Measurements from ENCODE around the gene UNC13D.
"Not testable (repeated sequence)": the region's sequence is repeated elsewhere in the genome, so short reads cannot be mapped to it uniquely, and the experiment has no call there.

UNC13D gene

DNA sequence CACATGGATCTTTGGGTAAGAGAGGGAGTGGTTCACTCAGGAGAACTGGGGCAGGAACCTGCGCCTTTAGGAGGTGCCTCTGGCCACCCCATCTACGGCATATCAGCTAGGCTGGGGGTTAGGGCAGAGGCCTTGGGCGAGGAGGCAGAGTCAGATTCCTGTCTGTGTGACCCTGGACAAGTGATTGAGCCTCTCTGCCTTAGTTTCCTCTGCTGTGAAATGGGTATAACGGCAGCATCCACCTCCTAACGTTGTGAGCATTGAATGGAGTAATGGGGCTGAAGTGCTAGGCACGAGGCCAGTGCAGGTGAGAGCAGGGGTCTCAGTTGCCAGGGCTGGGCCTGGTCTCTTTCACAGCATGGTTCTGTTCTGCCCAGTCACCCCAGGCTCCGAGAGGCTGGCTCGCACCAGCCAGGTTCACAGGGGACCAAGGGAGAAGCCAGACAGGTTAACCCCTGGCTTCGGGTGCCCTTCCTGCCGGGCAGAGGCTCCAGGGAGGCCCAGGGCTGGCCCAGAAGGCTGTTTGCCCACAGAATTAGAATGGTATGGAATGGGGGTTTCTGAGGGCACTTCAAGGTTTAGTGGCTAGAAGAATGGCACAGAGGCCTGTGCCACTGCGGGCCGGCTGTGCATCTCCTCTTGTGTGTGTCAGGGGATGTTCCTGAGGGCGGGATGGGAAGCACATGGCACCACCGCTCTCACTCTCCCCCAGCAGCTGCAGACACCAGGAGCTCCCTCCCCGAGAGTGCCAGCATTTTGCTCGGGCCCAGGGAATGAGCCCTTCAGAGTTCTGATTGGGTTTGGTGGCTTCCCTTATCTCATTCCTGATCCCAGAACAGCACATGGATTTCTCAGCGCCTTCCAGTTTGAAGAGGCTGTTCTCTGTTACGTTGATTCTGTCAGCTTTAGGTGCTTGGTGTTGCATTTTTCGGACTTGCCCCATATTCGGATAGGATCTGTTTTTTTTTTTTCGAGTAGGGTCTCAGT lies 23.8 kb downstream of the UNC13D start:
- no peak for DNase-seq (ENCODE audit: low spot score)

DNA sequence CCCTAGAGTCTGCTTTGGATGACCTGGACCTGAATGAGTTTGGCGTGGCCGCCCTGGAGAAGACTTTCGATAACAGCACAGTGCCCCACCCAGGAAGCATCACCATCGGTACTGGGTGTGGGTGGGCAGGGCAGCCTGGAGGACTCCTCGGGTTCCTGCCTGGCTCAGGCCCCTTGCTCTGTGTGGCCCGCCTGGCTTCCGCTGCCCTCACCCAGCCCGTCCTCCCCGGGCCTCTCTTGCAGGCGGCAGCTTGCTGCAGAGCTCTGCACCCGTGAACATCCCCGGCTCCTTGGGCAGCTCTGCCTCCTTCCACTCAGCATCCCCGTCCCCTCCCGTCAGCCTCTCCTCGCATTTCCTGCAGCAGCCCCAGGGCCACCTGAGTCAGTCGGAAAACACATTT lies 24.5 kb downstream of the UNC13D start:
- no peak for DNase-seq (ENCODE audit: low spot score)

DNA sequence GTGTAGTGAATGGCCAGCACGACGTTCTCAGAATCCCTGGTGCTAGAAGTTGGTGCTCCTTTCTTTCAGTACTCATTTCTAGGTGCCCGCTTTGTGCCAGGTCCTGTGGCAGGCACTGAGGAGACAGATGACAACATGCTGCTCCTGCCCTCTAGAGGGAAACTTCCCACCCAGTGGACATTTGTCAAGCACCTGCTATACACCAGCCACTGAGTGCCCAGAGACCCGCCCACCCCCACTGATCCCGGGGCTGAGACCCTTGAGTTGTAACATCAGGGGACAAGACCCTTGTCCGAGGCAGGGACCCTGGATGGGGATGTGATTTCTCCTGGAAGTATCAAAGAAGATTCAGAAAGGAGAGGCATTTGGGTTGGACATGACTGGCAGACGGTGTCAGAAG lies 25.1 kb downstream of the UNC13D start:
- no peak for DNase-seq (ENCODE audit: low spot score)

DNA sequence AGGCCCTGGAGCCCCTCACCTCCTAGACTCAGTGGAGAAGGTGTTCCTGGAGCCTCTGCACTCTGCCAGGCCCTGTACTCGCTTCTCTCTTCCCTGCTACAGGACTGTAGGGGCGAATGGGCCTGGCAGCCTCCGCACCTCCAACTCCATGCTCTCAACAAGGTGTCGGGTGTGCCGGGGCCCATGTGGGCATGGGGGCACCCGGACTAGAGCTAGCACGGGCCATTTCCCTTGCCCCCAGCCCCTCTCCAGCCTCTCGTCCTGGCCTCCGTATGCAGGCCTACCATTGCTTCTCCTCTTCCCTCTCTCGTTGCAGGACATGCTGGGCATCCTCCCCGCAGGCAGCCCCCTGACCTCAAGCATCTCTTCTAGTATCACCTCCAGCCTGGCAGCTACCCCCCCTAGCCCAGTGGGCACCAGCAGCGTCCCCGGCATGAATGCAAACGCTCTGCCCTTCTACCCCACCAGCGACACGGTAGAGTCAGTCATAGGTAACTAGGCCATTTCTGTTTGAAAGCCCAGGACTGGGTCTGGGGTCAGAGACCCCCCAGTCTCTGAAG lies 25.8 kb downstream of the UNC13D start:
- no peak for DNase-seq (ENCODE audit: low spot score)

DNA sequence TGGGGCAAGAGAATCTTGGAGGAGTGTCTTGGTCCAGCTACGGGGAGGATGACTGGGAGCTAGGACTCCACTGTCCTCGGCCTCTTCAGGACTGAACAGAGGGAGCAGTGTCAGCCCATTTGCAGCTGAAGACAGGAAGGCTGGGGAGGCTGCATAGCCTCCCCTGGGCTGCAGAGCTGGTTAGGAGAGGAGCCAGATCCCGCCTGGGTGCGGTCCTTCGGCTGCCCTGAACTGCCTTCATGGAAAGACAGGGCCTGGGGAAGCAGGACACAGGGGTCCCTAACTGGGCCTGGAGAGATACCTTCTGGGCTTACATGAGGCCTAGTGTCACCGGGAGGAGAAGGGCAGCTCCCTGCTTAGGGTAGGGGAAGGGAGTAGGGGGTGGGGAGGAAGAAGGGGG lies 26.6 kb downstream of the UNC13D start:
- DNase-seq (ENCODE audit: low spot score), result no peak

DNA sequence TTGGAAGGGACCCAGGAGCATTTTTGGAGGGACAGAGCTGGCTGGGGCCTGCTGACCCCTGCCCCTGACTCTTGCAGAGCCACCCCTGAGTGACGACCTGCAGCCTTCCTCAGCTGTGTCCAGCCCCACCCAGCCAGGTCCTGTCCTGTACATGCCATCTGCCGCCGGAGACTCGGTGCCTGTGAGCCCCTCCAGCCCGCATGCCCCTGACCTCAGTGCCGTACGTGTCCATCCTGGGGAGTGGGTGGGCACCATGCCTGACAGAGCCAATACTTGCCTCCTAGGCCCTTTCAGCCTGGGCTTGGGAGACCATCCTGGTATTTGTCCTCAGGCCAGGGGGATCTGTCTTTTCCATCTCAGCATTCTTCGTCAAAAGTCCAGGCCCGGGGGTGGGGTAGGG lies 27.5 kb downstream of the UNC13D start:
- no peak for DNase-seq (ENCODE audit: low spot score)

DNA sequence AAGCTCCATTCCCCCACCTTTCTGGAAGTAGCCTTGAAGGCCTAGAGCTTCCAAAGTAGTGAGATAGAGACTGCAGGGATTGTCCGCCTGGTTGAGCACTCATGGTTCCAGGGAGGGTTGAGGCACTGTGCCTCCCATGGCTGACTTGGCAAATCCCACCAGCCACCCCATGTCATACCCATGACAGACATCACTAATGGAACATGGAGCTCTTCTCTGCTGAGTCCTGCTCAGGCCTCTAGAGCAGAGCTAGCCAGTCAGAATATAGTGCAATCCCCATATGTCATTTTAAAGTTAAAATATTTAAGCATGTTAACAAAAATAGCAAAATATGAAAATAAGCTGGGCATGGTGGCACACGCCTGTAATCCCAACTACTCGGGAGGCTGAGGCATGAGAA lies 28.8 kb downstream of the UNC13D start:
- no peak for DNase-seq (ENCODE audit: low spot score)

DNA sequence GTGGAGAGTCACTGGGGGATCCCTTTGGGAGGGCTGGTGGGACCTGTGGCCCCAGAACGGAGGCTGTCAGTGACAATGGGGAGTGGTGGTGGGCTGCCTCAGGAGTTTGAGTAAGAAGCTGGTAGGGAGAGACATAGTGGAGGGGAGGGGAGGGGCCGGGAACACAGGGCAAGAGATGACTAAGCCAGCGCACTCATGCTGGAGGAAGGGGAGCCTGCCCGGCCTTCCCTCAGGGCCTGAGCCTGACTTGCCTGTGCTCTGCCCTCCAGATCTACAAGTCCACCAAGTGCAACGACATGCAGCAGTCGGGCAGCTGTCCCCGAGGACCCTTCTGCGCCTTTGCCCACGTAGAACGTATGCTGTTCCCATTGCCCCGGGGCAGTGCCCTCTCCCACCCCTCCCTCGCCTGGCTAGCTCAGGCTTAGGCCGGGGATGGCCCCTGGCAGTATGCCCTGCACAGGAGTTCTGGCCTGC lies 29.3 kb downstream of the UNC13D start:
- DNase-seq (ENCODE audit: low spot score), result no peak

DNA sequence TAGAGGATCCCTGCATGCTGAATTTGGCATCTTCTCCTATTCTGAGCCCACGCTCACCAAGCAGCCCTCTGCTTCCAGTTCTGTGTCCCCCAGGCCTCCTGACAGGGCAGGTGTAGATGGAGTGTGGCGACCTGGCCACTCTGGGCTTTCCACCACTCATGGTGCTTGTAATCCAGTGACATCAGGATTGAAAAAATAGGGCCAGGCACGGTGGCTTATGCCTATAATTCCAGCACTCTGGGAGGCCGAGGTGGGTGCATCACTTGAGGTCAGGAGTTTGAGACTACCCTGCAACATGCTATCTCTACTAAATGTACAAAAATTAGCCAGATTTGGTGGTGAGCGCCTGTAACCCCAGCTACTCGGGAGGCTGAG lies 30.2 kb downstream of the UNC13D start:
- no peak for DNase-seq (ENCODE audit: low spot score)

DNA sequence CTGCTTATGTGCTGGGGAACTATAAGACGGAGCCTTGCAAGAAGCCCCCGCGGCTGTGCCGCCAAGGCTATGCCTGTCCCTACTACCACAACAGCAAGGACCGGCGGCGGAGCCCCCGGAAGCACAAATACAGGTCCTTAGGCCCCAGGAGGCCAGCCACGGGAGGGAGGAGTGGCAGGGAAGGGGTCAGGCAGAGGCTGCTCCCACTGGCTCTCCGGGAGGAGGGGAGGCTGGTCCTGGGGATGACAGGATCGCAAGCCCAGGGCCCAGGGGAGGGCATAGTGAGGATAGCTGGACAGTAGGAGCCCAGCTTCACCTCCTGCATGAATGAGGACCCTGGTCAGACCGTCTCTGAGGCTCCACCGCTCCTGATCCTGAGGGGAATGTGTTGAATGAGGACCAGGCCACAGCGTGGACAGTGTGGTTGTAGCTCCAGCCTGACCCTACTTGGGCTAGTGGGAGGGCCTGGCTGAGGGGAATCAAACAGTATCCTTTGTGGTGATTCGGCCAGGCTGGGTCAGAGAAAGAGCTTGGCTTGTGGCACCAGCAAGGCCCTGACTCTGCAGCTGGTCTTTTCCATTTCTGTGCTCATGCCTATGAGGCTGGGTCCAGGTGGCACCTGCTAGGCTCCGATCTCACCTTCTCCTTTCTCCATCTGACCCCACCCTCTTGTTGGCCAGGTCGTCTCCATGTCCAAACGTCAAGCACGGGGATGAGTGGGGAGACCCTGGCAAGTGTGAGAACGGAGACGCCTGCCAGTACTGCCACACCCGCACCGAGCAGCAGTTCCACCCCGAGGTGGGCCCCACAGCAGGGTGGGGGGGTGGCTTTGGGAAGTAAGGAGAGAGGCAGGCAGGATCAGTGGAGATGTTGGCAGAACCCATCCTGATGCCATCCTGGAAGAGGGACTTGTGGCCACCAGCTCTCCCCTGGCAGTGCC lies 30.9 kb downstream of the UNC13D start:
- no peak for DNase-seq (ENCODE audit: low spot score)

DNA sequence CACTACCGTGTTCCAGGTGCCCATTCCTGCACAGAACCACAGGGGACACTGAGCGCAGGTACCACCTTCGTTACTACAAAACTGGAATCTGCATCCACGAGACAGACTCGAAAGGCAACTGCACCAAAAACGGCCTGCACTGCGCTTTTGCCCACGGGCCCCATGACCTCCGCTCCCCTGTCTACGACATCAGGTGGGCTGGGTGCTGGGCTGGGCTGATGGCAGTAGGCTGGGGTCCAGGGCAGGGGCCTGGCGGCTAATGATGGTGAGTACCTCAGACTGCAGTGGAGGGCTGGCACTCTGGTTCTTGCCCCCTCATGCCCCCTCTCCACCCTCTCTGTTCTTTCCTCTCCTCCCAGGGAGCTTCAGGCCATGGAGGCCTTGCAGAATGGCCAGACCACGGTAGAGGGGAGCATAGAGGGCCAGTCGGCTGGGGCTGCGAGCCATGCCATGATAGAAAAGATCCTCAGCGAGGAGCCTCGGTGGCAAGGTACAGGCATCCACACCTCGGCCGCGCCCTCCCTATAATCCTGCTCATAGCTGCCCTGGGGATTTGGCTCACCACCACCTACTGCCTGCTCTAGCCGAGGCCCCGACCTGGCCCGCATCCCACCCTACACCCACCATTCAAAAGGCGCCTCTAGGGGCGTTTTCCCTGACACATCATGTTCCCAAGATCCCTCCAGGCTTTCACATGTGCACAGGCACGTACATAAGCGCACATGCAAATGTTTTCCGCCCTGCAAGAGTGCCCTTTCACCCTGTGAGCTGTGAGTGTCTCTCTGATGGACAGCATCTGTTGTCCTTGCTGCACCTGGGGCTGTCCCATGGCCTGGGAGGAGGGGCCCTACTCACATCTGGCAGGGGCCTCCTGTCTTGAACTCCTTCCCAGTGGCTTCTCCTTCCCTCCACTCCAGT lies 31.8 kb downstream of the UNC13D start:
- no peak for DNase-seq (ENCODE audit: low spot score)

DNA sequence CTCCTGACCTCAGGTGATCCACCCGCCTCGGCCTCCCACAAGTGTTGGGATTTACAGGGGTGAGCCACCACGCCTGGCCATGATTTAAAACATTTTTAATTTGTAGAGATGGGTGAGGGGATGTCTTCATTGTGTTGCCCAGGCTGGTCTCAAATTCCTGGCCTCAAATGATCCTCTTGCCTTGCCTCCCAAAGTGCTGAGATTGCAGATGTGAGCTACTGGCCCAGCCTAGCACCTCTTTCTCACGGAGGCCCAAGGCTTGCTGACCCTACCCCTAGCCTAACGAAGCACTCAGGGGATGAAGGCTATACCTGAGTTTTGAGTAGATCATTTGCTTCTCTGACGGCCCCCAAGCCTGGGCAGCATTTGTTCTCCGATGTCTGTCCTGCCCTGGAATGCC lies 33.0 kb downstream of the UNC13D start:
- no peak for DNase-seq (ENCODE audit: low spot score)

DNA sequence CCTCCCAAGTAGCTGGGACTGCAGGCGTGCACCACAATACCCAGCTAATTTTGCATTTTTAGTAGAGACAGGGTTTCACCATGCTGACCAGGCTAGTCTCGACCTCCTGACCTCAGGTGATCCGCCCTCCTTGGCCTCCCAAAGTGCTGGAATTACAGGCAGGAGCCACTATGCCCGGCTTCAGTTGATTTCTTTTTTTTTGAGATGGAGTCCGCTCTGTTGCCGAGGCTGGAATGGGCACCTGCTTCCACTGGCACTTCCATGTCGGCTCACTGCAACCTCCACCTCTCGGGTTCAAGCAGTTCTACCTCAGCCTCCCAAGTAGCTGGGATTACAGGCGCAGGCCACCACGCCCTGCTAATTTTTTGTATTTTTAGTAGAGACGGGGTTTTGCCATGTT lies 33.4 kb downstream of the UNC13D start:
- DNase-seq (ENCODE audit: low spot score), result not testable (repeated sequence)

DNA sequence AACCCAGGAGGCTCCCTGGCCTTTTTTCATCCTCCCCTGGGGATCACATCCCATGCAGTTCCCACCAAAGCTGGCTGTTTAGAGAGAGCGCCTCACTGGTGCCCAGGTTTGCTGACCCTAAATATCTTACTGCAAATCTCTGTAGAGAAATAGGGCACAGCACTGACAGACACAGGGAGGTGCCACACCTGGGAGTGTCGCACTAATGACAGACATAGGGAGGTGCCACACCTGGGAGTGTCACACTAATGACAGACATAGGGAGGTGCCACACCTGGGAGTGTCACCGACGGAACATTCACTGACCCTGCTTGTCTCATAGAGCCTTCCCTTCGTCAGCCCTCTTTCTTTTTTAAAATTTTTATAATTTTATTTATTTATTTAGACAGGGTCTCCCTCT lies 34.0 kb downstream of the UNC13D start:
- no peak for DNase-seq (ENCODE audit: low spot score)

DNA sequence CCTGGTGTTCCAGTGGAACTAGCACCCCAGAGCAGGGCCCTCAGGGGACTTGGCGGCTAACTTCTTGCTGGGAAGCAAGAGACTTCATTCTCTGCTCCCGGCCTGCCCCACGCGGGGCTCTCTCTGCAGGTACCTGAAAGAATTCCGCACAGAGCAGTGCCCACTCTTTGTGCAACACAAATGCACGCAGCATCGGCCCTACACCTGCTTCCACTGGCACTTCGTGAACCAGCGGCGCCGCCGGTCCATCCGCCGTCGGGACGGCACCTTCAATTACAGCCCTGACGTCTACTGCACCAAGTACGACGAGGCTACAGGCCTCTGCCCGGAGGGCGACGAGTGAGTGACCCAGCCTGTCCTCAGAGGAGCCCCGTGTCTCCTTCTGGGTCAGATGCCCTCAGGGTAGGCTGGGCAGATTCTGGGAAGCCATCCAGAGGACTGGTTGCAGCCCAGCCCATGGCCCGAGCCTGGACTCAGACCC lies 34.5 kb downstream of the UNC13D start:
- no peak for DNase-seq (ENCODE audit: low spot score)

DNA sequence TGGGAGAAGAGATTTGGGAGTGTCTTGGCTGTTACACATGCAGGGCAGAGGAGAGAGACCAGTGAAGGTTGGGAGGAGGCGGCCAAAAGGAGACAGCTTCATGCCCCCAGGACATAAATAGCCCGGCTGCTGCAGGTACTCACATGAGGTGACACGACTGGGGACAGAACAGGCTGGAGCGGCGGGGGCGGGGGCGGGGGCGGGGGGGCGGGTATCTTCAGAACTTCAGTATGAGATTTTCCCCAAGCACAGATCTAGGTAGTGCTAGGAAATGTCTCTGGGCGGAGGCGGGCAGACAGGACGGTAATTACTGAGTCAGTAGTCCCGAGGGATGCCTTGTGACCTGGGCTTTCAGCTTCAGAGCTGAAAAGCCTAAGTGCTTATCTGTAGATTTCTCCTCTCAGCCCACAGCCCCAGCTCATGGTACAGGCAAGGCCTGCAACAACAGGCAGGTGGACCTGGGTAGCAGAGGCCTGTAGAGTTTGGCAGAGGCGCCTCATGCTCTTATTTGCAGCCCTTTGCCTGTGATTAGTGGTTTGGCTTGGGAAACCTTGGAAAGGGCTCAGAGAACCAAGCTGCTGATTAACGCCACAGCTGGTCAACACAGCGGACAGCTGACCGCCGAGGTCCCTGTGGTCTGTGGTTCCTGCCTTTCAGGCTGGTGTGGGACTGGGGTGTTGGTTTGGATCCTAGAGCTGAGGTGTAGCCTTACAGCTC lies 35.1 kb downstream of the UNC13D start:
- no peak for DNase-seq (ENCODE audit: low spot score)

DNA sequence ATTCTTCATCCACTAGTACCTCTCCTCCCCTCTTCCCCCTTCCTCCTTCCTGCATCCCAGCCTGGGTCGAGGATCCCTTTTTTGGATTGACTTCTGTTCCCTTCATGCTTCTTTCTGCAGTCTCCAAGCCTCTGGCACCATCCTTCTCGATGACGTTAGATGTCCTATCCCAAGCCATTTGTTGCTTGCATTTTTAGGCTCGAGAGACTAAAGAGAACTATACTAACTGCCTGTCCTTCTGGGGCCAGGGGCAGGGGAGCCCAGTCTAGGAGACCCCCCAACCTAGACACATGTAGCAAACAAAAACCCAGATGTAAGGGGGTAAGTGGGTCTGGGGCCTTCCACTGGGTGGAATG lies 35.7 kb downstream of the UNC13D start:
- DNase-seq (ENCODE audit: low spot score), result no peak

DNA sequence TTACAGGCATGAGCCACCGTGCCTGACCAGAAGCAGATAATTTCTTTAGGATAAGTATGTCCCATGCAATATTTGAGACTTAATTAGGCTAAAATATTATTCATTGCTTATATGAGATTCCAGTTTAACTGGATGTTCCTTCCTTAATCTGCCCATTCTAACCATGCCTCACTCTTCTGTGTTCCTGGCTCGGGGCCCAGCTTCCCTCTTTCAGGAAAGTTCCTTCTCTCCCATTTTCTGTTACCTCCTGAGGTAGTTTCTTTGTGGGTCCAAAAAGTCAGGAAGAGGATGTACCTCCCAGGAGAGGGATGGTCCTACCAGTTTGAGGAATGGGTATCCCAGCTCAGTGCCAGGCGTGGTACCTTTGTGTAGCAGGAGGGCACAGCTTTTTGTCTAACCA lies 36.3 kb downstream of the UNC13D start:
- no peak for DNase-seq (ENCODE audit: low spot score)

DNA sequence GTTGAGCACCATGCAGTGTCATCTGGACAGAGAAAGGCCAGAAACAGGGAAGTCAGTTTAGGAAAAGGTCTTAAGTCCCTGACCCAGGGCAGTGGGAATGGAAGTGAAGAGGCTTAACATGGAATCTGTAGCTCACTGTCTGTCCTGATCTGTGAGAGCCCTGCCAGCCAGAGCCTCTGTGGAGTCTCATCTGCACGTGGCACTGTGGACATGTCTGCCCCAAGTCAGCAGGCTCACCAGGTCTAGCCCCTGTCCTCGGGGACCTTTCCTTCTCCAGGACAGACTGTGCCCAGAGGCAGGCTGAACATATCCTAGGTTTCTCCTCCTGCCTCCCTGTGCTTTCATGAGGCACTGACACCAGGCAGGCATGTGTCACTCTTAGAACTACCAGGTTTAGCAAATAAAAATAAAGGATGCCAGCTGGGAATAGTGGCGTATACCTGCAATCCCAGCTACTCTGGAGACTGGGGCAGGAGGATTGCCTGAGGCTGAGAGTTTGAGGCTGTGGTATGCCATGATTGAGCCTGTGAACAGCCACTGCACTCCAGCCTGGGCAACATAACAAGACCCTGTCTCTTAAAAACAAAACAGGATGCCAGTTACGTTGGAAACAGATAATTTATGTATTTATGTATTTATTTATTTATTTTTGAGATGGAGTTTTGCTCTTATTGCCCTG lies 37.2 kb downstream of the UNC13D start:
- DNase-seq (ENCODE audit: low spot score), result no peak

DNA sequence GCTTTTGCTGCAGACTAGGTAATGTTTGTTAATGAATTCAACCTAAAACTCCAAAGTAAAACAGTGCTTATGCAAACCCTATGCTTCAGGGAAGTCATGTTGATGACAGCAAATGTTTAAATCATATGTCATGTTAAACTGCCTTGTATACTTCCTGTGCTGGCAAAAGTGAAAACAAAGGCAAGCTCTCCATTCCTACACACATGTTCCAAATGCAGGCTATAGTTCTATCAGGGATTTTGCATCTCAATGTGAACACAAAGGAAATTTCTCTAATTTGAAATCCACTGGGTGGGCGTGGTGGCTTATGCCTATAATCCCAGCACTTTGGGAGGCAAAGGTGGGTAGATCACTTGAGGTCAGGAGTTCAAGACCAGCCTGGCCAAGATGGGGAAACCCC lies 40.3 kb downstream of the UNC13D start:
- DNase-seq (ENCODE audit: low spot score), result no peak

Measured in globus pallidus (tissue), 1 donor.